Measurements from ENCODE around the gene IDH3B.

- TF ChIP-seq, protein P1, sequence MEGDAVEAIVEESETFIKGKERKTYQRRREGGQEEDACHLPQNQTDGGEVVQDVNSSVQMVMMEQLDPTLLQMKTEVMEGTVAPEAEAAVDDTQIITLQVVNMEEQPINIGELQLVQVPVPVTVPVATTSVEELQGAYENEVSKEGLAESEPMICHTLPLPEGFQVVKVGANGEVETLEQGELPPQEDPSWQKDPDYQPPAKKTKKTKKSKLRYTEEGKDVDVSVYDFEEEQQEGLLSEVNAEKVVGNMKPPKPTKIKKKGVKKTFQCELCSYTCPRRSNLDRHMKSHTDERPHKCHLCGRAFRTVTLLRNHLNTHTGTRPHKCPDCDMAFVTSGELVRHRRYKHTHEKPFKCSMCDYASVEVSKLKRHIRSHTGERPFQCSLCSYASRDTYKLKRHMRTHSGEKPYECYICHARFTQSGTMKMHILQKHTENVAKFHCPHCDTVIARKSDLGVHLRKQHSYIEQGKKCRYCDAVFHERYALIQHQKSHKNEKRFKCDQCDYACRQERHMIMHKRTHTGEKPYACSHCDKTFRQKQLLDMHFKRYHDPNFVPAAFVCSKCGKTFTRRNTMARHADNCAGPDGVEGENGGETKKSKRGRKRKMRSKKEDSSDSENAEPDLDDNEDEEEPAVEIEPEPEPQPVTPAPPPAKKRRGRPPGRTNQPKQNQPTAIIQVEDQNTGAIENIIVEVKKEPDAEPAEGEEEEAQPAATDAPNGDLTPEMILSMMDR (IDR thresholded peaks at IDR 0.05 in 8 of 11, conservative IDR thresholded peaks at IDR 0.05 in 3 of 11): no peak
- TF ChIP-seq POLR2A (IDR thresholded peaks at IDR 0.05) (no peak), POLR2AphosphoS5 (IDR thresholded peaks at IDR 0.05) (no peak)
Observed at GRCh38 chr20:2694519-2694918, 30.5 kb upstream of the IDH3B start.
